ENCODE data around the gene IL17B.
"Not testable (repeated sequence)": the region's sequence is repeated elsewhere in the genome, so short reads cannot be mapped to it uniquely, and the experiment has no call there.

Gene IL17B

DNA sequence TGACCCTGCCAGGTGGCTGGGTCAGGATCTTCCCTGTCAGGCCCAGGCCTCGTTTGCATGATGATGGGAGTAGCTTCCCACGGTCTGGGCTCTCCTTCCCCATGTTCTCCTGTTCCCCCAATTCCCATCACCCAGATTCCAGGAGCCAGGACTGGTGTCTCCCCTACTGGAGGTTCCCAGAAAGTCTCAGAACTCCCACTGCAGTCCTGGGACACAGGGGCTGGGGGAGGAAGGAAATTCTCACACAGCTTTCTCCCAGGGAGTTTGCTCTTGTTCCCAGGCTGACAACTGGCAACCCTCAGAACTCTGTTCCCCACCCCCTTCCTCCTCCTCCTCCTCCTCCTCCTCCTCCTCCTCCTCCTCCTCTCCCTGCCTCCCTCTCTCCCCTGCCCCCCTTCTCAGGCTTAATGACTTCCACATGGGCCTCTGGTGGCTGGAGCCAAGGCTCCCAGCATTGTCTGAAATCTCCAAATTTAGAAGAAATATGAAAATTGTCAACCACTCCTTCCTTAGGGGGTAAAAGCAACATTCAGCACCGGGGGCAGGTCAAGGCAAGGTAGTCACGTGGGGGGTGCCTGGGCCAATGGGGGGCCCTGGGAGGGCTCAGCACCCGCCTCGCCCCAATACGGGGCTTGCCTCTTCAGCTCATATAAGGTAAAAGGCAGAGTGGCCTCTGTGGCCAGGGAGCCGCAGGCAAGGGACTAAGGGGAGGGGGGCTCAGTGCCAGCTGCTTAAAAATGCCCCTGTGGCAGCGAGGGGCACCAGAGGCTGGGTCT lies 27.3 kb upstream of the IL17B start:
- no peaks in the 10 kb centered on the region for H3K36me3 ChIP-seq (ENCODE audit: control insufficient read depth, insufficient read depth, low read length)
- no peaks in the 10 kb centered on the region for H3K9me3 ChIP-seq (ENCODE audit: control insufficient read depth, low read length)
- no peak overlapping the region for H3K4me3 ChIP-seq (ENCODE audit: extremely low read depth, insufficient read depth, low read length, poor library complexity, severe bottlenecking)
- whole genome bisulfite sequencing, 2 experiments (ENCODE audit: insufficient coverage in 2 of 2): 67 to 82% methylated on average over 7 to 9 of the region's 9 CpGs
- H3K27ac ChIP-seq (ENCODE audit: low read depth, low read length, severe bottlenecking): peak overlapping the region; percentile 77
- peaks cover 66% of the 10 kb centered on the region for H3K4me1 ChIP-seq (ENCODE audit: control insufficient read depth, insufficient read depth, low read length, poor library complexity, severe bottlenecking)

DNA sequence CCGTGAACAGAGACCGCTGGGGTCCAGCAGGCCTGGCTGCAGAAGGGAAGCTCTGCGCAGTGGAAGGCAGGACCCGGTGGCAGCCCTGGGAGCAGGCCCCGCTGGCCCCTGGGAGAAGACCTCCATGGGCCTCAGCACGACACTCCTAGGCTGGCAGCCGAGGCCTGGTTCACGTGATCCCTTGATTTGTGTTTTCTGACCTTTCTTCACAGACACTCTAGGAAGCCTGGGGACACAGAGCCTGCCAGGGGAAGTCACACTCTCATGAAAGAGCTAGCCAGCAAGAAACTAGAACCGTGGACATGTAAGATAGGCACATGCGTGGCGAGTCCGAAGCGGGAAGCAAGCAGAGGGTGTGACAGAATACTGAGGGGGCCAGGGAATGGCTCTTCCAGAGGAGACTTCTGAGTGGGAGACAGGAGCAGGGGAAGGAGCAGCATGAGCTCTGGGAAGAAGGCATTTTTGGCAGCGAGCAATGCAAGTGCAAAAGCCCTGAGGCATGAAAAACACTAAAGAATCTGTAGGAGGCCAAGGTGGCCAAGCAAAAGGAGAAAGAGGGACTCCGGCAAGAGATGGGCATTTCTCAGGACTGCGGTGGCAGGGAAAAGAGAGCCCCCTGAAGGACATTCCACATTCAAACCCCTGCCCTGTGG lies 26.6 kb upstream of the IL17B start:
- peaks cover 69% of the 10 kb centered on the region for H3K4me1 ChIP-seq (ENCODE audit: control insufficient read depth, insufficient read depth, low read length, poor library complexity, severe bottlenecking)
- no peaks in the 10 kb centered on the region for H3K36me3 ChIP-seq (ENCODE audit: control insufficient read depth, insufficient read depth, low read length)
- no peak overlapping the region for H3K4me3 ChIP-seq (ENCODE audit: extremely low read depth, insufficient read depth, low read length, poor library complexity, severe bottlenecking)
- peak overlapping the region; percentile 77 for H3K27ac ChIP-seq (ENCODE audit: low read depth, low read length, severe bottlenecking)
- WGBS, 2 experiments (ENCODE audit: insufficient coverage in 2 of 2): 88 to 94% methylated on average over 15 to 16 of the region's 16 CpGs
- no peaks in the 10 kb centered on the region for H3K9me3 ChIP-seq (ENCODE audit: control insufficient read depth, low read length)

DNA sequence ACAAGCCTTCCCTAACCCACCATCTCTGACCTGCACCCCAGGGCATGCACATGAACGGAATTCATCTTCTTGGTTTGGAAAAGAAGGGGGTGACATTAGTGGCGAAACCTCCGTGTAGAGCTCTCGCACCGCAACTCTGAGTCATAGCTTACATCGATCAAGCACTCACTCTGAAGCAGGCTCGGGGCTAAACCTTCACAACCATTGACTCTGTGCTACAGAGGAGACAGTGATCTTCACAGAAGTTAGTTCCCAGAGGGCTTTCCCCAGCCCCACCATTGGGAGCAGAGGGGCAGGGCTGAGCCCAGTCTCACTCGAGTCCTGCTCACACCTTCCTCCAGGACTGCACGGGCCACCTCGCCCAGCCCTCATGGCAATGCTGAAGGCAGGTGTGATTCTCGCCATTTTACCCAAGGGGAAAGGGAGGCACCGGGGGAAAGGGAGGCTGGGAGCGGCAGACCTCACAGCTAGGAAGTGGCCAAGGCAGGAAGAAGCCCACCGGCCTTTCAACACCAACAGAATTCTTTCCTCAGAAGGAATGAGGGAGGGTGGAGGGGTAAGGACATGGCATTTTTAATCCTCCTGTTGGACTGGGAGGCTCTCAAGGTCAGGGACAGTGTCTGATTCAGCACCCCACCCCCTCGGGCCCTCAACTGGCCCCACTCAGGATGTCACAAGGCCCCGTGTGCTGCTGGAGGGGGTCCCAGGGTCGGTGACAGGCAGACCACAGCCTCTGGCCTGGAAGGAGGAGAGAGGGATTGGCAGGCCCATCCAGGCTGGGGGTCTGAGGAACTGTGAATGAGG lies 25.9 kb upstream of the IL17B start:
- Histone ChIP-seq H3K4me1 (ENCODE audit: control insufficient read depth, insufficient read depth, low read length, poor library complexity, severe bottlenecking) (peaks cover 69% of the 10 kb centered on the region), H3K27ac (ENCODE audit: low read depth, low read length, severe bottlenecking) (peak overlapping the region; percentile 77), H3K9me3 (ENCODE audit: control insufficient read depth, low read length) (no peaks in the 10 kb centered on the region), H3K36me3 (ENCODE audit: control insufficient read depth, insufficient read depth, low read length) (no peaks in the 10 kb centered on the region), H3K4me3 (ENCODE audit: extremely low read depth, insufficient read depth, low read length, poor library complexity, severe bottlenecking) (no peak overlapping the region)
- WGBS, 2 experiments (ENCODE audit: insufficient coverage in 2 of 2): 77 to 85% methylated on average over 11 of the region's 17 CpGs

DNA sequence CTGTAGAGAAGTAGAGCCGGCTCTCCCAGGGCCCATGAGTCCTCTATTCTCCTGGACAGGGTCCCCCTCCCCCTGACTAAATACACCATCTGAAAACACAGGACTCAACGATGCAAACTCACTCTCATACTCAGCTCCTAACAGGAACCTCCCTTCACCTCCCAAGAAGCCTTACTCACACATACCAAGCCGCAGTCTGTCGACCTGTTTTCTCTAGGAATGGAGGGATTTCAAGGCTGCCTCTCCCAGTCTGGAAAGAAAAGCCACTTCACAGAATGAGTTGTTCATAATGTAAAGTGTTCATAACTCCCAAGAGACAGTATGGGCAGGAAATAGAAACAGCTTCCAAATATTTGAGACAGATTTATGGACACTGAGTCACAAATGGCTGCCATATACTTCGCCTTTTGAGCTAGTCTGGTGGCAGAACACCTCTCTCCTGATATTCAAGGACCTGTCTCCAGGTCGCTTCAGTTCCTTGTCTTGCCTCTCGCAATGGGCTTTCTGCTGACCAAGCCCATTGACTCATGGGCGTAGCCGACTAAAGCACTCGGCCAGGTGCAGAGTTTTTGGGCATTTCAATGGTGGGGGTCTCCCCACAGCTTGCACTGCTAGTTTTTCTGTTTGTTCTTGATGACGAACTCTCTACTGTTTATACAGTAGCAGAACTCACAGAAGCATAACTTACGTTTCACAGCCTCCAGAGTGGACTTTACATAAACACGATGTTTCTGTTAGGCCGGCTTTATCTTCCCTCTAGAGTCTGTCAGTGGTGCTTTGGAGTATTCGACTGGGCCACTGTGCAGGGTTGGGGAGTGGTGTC lies 25.0 kb upstream of the IL17B start:
- WGBS, 2 experiments (ENCODE audit: insufficient coverage in 2 of 2): 91% methylated on average over 11 to 13 of the region's 15 CpGs
- Histone ChIP-seq H3K27ac (ENCODE audit: low read depth, low read length, severe bottlenecking) (peak overlapping the region; percentile 77), H3K4me1 (ENCODE audit: control insufficient read depth, insufficient read depth, low read length, poor library complexity, severe bottlenecking) (peaks cover 71% of the 10 kb centered on the region), H3K36me3 (ENCODE audit: control insufficient read depth, insufficient read depth, low read length) (no peaks in the 10 kb centered on the region), H3K9me3 (ENCODE audit: control insufficient read depth, low read length) (no peaks in the 10 kb centered on the region), H3K4me3 (ENCODE audit: extremely low read depth, insufficient read depth, low read length, poor library complexity, severe bottlenecking) (no peak overlapping the region)

DNA sequence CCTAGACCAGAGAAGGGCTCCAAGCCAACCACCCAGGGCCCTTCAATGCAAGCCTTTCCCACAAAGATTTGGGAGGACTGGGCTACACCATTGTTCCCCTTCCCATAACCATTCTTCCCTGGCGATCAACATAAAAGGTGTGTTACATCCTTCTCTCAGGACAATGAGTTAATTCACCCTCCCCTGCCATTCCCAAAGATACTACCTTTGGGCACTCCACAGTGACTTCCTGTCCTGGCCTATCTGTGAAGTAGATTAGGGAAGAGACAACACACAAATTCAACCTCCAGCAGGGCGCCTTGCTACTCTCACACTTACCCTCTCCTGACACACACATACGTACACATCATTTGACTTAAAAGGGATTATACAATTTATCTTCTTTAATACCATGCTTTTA lies 23.2 kb upstream of the IL17B start:
- Histone ChIP-seq H3K36me3 (ENCODE audit: control insufficient read depth, insufficient read depth, low read length) (no peaks in the 10 kb centered on the region), H3K27ac (ENCODE audit: low read depth, low read length, severe bottlenecking) (no peak overlapping the region), H3K4me1 (ENCODE audit: control insufficient read depth, insufficient read depth, low read length, poor library complexity, severe bottlenecking) (peaks cover 61% of the 10 kb centered on the region), H3K9me3 (ENCODE audit: control insufficient read depth, low read length) (no peaks in the 10 kb centered on the region), H3K4me3 (ENCODE audit: extremely low read depth, insufficient read depth, low read length, poor library complexity, severe bottlenecking) (no peak overlapping the region)
- WGBS, 2 experiments (ENCODE audit: insufficient coverage in 2 of 2): 86% methylated on average over 1 of the region's 3 CpGs; no CpG with 5 or more reads in 1 of the 2 experiments

DNA sequence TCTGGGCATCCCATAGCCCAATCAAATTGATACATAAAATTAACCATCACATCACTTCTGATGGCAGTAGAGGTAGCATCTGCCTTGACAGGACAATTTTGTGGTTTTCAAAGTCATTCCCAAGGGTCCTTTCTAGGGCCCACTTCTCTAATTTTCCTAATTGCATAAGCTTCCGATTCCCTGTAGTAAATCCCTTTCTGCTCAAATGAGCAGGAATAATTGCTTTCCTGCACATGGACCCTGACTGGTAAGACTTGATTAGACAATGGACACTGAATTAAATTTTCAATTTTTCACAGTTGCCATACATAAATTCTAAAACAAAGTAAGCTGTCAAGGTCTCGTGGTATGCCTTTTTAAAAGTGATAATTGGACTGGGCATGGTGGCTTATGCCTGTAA lies 22.0 kb upstream of the IL17B start:
- Histone ChIP-seq H3K4me1 (ENCODE audit: control insufficient read depth, insufficient read depth, low read length, poor library complexity, severe bottlenecking) (peaks cover 51% of the 10 kb centered on the region), H3K4me3 (ENCODE audit: extremely low read depth, insufficient read depth, low read length, poor library complexity, severe bottlenecking) (no peak overlapping the region), H3K36me3 (ENCODE audit: control insufficient read depth, insufficient read depth, low read length) (no peaks in the 10 kb centered on the region), H3K27ac (ENCODE audit: low read depth, low read length, severe bottlenecking) (no peak overlapping the region), H3K9me3 (ENCODE audit: control insufficient read depth, low read length) (no peaks in the 10 kb centered on the region)
- 100% methylated on average over 1 of the region's 2 CpGs for WGBS, 2 experiments (ENCODE audit: insufficient coverage in 2 of 2)

DNA sequence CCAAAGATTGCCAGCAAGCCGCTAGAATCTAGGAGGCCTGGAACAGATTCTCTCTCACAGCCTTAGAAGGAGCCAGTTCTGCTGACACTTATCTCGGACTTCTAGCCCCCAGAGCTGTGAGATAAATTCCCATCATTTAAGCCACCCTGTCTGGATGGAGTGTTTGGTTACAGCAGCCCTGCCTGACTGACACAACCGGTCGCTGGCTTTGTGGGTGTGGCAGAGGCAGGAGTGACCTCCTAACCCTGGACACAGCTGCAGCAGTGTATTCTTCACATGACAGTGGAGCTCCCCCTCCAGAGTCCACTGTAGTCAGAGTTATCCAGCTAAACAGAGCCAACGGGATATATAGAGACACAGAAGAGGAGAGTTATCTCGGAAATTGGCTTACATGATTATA lies 21.2 kb upstream of the IL17B start:
- Histone ChIP-seq H3K27ac (ENCODE audit: low read depth, low read length, severe bottlenecking) (peak overlapping the region; percentile 60), H3K4me1 (ENCODE audit: control insufficient read depth, insufficient read depth, low read length, poor library complexity, severe bottlenecking) (peaks cover 43% of the 10 kb centered on the region), H3K4me3 (ENCODE audit: extremely low read depth, insufficient read depth, low read length, poor library complexity, severe bottlenecking) (no peak overlapping the region), H3K9me3 (ENCODE audit: control insufficient read depth, low read length) (no peaks in the 10 kb centered on the region), H3K36me3 (ENCODE audit: control insufficient read depth, insufficient read depth, low read length) (no peaks in the 10 kb centered on the region)
- WGBS, 2 experiments (ENCODE audit: insufficient coverage in 2 of 2): 76 to 77% methylated on average over 4 to 5 of the region's 6 CpGs

DNA sequence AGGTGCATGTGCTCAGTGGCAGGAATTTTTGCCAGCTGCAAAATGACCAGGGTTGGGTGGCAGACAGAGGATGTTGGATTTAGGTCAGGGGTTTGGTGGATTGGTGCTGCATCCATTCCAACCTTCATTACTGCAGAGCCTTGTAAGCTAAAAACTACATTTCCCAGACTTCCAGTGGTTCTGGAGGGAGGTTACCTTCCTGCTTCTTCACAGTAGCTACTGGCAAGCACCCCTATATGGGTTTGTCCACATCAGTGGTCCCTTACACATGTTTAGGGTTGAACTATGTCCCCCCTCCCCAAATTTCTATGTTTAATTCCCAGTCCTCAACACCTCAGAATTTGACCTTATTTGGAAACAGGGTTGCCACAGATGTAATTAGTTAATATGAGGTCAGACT lies 20.7 kb upstream of the IL17B start:
- Histone ChIP-seq H3K9me3 (ENCODE audit: control insufficient read depth, low read length) (no peaks in the 10 kb centered on the region), H3K4me1 (ENCODE audit: control insufficient read depth, insufficient read depth, low read length, poor library complexity, severe bottlenecking) (peaks cover 38% of the 10 kb centered on the region), H3K36me3 (ENCODE audit: control insufficient read depth, insufficient read depth, low read length) (no peaks in the 10 kb centered on the region), H3K27ac (ENCODE audit: low read depth, low read length, severe bottlenecking) (peak overlapping the region; percentile 60), H3K4me3 (ENCODE audit: extremely low read depth, insufficient read depth, low read length, poor library complexity, severe bottlenecking) (no peak overlapping the region)

DNA sequence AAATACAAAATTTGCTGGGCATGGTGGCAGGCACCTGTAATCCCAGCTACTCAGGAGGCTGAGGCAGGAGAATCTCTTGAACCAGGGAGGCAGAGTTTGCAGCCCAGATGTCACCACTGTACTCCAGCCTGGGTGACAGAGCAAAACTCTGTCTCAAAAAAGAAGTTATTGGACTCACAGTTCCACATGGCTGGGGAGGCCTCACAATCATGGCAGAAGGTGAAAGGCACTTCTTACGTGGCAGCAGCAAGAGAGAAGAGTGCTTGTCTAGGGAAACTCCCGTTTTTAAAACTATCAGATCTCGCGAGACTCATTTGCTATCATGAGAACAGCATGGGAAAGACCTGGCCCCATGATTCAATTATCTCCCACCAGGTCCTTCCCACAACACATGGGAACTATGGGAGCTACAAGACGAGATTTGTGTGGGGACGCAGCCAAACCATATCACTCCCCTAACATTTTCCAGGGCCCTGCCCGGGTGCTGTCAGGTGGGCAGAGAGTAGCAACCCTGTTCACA lies 19.7 kb upstream of the IL17B start:
- peaks cover 28% of the 10 kb centered on the region for H3K4me1 ChIP-seq (ENCODE audit: control insufficient read depth, insufficient read depth, low read length, poor library complexity, severe bottlenecking)
- not testable (repeated sequence) for H3K9me3 ChIP-seq (ENCODE audit: control insufficient read depth, low read length); H3K4me3 ChIP-seq (ENCODE audit: extremely low read depth, insufficient read depth, low read length, poor library complexity, severe bottlenecking); H3K36me3 ChIP-seq (ENCODE audit: control insufficient read depth, insufficient read depth, low read length); H3K27ac ChIP-seq (ENCODE audit: low read depth, low read length, severe bottlenecking)
- WGBS, 2 experiments (ENCODE audit: insufficient coverage in 2 of 2): 87 to 88% methylated on average over 3 to 6 of the region's 7 CpGs

DNA sequence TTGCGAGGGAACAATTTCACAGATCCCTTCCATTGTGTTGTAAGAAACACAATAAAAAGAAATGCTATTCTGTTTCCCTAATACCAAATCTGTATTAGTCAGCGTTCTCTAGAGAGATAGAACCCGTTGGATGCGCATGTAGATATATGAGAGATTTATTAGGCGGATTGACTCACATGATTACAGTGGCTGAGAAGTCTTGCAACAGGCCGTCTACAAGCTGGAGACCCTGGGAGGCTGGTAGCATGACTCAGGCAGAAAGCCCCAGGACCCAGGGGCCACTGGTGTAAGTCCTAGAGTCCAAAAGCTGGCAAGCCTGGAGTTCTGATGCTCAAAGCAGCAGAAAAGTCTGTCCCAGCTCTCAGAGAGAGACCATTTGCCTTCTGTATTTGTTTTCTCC lies 18.4 kb upstream of the IL17B start:
- Histone ChIP-seq H3K4me1 (ENCODE audit: control insufficient read depth, insufficient read depth, low read length, poor library complexity, severe bottlenecking) (peaks cover 22% of the 10 kb centered on the region), H3K9me3 (ENCODE audit: control insufficient read depth, low read length) (no peaks in the 10 kb centered on the region), H3K27ac (ENCODE audit: low read depth, low read length, severe bottlenecking) (peak overlapping the region; percentile 32), H3K36me3 (ENCODE audit: control insufficient read depth, insufficient read depth, low read length) (no peaks in the 10 kb centered on the region), H3K4me3 (ENCODE audit: extremely low read depth, insufficient read depth, low read length, poor library complexity, severe bottlenecking) (no peak overlapping the region)
- 89 to 98% methylated on average over 4 of the region's 6 CpGs for WGBS, 2 experiments (ENCODE audit: insufficient coverage in 2 of 2)

All from mesodermal cell (in vitro differentiated cells).